ENCODE results near the gene GLIS2. TPM values are rescaled to one million over a fixed set of nuclear protein-coding genes. Genes with fewer than 3 reads are reported as not detected.
A peak's percentile ranks its signal among the peaks of the same experiment; 100 is the strongest.
"Not testable (repeated sequence)": the region's sequence is repeated elsewhere in the genome, so short reads cannot be mapped to it uniquely, and the experiment has no call there.

GLIS2 gene
- total and polyA plus RNA-seq, 4 experiments from 2014 or later: 0.08 TPM; not detected in 3

GRCh38 chr16:4328782-4329775 lies 13.2 kb downstream of the GLIS2 start:
- ChIA-PET POLR2A (ENCODE audit: partially characterized antibody) (interaction anchor here (0.6 to 1.7 kb wide), 4 partner anchors 18 to 73 kb away, joined by 3 to 5 read pairs (median 5); no protein-coding TSS in a partner anchor), CTCF (ENCODE audit: partially characterized antibody) (interaction anchor here (0.9 to 13.3 kb wide), 11 partner anchors 9 to 390 kb away, joined by 3 to 161 read pairs (median 5); no protein-coding TSS in a partner anchor)
- peaks cover 9% of the 10 kb centered on the region for H3K4me1 ChIP-seq (ENCODE audit: insufficient read depth, low read length)
- Mint-ChIP-seq H3K4me3 (peak overlapping the region in 1 of 8 donors; percentile 50), H3K4me1 (peaks cover 0 to 5% (median 1%) of the 10 kb centered on the region in 4 donors), H3K36me3 (no peaks in the 10 kb centered on the region), H3K9me3 (no peaks in the 10 kb centered on the region), H3K27me3 (no peaks in the 10 kb centered on the region), H3K27ac (peak overlapping the region in 1 of 7 donors; percentile 44)
- intact Hi-C loops (cut with micrococcal nuclease): no loop called here
- H3K27ac ChIP-seq (ENCODE audit: low read depth, low read length): no peak overlapping the region
- H3K4me3 ChIP-seq (ENCODE audit: low read length in 2 of 2): no peak overlapping the region
- DNase-seq: no peak
- H3K36me3 ChIP-seq (ENCODE audit: insufficient read depth, low read length): no peaks in the 10 kb centered on the region
- no peaks in the 10 kb centered on the region for H3K9me3 ChIP-seq (ENCODE audit: control insufficient read depth in 1 of 2, low read length in 2 of 2)
- no peaks in the 10 kb centered on the region for H3K27me3 ChIP-seq (ENCODE audit: insufficient read depth, low read length)

DNA sequence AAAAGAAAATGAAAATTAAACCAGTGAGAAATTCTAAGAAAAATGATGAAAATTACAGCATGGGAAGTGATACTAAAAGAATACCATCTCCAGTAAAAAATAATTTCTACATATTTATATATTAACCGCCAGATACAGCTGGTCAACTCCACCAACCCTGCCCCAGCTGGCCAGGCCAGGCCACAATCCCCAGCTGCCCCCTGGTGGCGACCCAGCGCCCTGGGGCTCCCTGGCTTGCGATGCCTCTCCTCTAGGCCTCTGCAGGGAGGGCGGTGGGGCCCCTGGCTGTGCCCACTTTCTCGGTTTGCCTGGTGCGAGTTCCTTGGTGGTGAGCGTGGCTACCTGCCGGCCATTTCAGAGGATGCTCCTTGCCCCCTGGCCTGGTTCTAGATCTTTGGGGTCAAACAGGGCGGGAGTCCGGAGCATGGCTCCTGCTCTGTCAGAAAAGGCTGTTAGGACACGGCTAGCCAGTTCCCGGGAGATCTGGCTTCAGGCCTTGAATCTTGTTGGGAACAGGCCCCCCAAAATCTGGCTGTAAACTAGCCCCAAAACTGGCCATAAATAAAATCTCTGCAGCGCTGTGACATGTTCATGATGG lies 14.5 kb downstream of the GLIS2 start:
- no peaks in the 10 kb centered on the region for H3K36me3 ChIP-seq (ENCODE audit: insufficient read depth, low read length)

DNA sequence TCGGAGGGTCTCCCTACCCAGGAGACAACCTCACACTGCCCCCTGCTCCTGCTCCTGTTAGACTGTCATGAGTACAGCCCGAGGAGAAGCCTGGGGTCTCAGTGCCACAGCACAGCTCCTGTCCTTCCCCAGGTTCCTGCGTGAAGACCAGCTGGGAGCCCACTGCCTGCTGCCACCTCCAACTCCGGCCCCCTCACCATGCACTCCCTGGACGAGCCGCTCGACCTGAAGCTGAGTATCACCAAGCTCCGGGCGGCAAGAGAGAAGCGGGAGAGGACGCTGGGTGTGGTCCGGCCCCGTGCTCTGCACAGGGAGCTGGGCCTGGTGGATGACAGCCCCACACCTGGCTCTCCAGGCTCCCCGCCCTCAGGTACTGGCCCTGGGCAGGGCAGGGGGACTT lies 16.2 kb downstream of the GLIS2 start:
- no peak overlapping the region for H3K4me3 ChIP-seq (ENCODE audit: low read length in 2 of 2)
- Mint-ChIP-seq H3K4me3 (no peak overlapping the region), H3K9me3 (no peaks in the 10 kb centered on the region), H3K4me1 (peaks cover 0 to 5% (median 1%) of the 10 kb centered on the region in 4 donors), H3K27me3 (no peaks in the 10 kb centered on the region), H3K36me3 (no peaks in the 10 kb centered on the region), H3K27ac (no peak overlapping the region)
- no peaks in the 10 kb centered on the region for H3K36me3 ChIP-seq (ENCODE audit: insufficient read depth, low read length)
- no peak overlapping the region for H3K27ac ChIP-seq (ENCODE audit: low read depth, low read length)
- ChIA-PET CTCF (ENCODE audit: partially characterized antibody) (interaction anchor here (0.8 to 13.3 kb wide), 11 partner anchors 20 to 392 kb away, joined by 3 to 161 read pairs (median 4); no protein-coding TSS in a partner anchor), POLR2A (ENCODE audit: partially characterized antibody) (interaction anchor here (1.0 kb wide), 1 partner anchor 18 kb away, joined by 3 read pairs; no protein-coding TSS in a partner anchor)
- no peaks in the 10 kb centered on the region for H3K9me3 ChIP-seq (ENCODE audit: control insufficient read depth in 1 of 2, low read length in 2 of 2)
- intact Hi-C loops (cut with micrococcal nuclease): no loop called here
- peaks cover 9% of the 10 kb centered on the region for H3K4me1 ChIP-seq (ENCODE audit: insufficient read depth, low read length)
- no peaks in the 10 kb centered on the region for H3K27me3 ChIP-seq (ENCODE audit: insufficient read depth, low read length)
- DNase-seq: no peak

More for the DNA sequence above, 14.5 kb downstream of the GLIS2 start:
- H3K4me3 Mint-ChIP-seq: no peak overlapping the region
- intact Hi-C loops (cut with micrococcal nuclease): loop anchor here (1.0 to 2.0 kb wide), 5 partner anchors 23 to 392 kb away; no protein-coding TSS in a partner anchor
- peaks cover 0 to 5% (median 1%) of the 10 kb centered on the region in 4 donors for H3K4me1 Mint-ChIP-seq
- Histone ChIP-seq H3K9me3 (ENCODE audit: control insufficient read depth in 1 of 2, low read length in 2 of 2) (no peaks in the 10 kb centered on the region), H3K4me3 (ENCODE audit: low read length in 2 of 2) (no peak overlapping the region), H3K27ac (ENCODE audit: low read depth, low read length) (no peak overlapping the region), H3K27me3 (ENCODE audit: insufficient read depth, low read length) (no peaks in the 10 kb centered on the region), H3K4me1 (ENCODE audit: insufficient read depth, low read length) (peaks cover 9% of the 10 kb centered on the region)
- no peaks in the 10 kb centered on the region for H3K36me3 Mint-ChIP-seq
- H3K9me3 Mint-ChIP-seq: no peaks in the 10 kb centered on the region
- H3K27ac Mint-ChIP-seq: peak overlapping the region in 1 of 7 donors; percentile 50
- CTCF ChIA-PET (ENCODE audit: partially characterized antibody): interaction anchor here (0.6 to 13.3 kb wide), 16 partner anchors 8 to 391 kb away, joined by 3 to 161 read pairs (median 4); no protein-coding TSS in a partner anchor
- H3K27me3 Mint-ChIP-seq: no peaks in the 10 kb centered on the region
- POLR2A ChIA-PET (ENCODE audit: partially characterized antibody): interaction anchor here (0.6 kb wide), 1 partner anchor 395 kb away, joined by 3 read pairs; no protein-coding TSS in a partner anchor
- DNase-seq: peak; percentile 59 to 71 (median 61)

DNA sequence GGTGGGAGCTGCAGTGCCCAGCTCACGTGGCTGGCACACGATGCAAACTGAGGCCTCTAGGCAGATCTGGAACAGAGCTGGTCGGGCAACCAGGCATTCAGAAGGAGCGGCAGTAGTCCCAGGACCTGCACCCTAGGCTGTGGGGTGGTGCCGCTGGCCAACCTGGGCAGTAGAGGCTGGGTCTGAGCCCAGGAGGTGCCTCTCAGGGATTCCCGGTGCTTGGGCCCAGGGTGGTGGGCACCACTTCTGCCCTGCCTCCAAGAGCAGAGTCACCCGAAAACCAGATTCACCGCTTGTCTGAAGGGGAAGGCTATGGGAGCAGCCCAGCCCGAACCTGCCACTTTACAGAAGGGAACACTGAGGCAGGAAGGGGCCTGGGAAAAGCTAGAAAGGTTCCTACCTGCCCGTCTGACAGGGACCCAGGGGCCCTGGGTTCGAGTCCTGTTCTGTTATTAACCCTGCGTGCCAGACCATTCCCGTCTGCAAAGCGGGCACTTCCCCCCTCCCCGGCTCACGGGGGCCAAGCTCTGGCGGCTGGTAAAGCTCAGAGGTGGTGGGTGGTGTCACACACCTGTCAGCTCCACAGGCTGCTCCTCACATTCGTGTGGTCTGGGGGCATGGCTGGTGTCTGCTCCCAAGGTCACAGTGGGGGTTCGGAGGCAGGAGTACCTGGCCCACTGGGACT lies 16.9 kb downstream of the GLIS2 start:
- Histone ChIP-seq H3K36me3 (ENCODE audit: insufficient read depth, low read length) (no peaks in the 10 kb centered on the region), H3K4me3 (ENCODE audit: low read length in 2 of 2) (no peak overlapping the region), H3K27ac (ENCODE audit: low read depth, low read length) (no peak overlapping the region), H3K9me3 (ENCODE audit: control insufficient read depth in 1 of 2, low read length in 2 of 2) (no peaks in the 10 kb centered on the region), H3K4me1 (ENCODE audit: insufficient read depth, low read length) (peaks cover 8% of the 10 kb centered on the region), H3K27me3 (ENCODE audit: insufficient read depth, low read length) (no peaks in the 10 kb centered on the region)
- intact Hi-C loops (cut with micrococcal nuclease): no loop called here
- Mint-ChIP-seq H3K9me3 (no peaks in the 10 kb centered on the region), H3K4me1 (peaks cover 0 to 5% (median 1%) of the 10 kb centered on the region in 4 donors), H3K27ac (no peak overlapping the region), H3K27me3 (no peaks in the 10 kb centered on the region), H3K36me3 (peaks cover 0 to 2% of the 10 kb centered on the region in 2 donors), H3K4me3 (no peak overlapping the region)
- ChIA-PET CTCF (ENCODE audit: partially characterized antibody) (interaction anchor here (1.0 to 13.3 kb wide), 4 partner anchors 44 to 393 kb away, joined by 3 to 161 read pairs (median 5); no protein-coding TSS in a partner anchor), POLR2A (ENCODE audit: partially characterized antibody) (interaction anchor here (1.0 kb wide), 1 partner anchor 18 kb away, joined by 3 read pairs; no protein-coding TSS in a partner anchor)
- DNase-seq: no peak

DNA sequence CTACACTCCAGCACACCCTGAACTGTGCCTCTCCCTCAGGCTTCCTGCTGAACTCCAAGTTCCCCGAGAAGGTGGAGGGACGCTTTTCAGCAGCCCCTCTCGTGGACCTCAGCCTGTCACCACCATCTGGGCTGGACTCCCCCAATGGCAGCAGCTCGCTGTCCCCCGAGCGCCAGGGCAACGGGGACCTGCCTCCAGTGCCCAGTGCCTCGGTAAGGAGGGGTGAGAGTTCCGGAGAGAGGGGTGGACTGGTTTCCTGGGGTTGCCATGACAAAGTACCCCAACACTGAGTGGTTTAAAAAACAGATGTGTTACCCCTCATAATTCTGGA lies 17.4 kb downstream of the GLIS2 start:
- Mint-ChIP-seq H3K4me3 (no peak overlapping the region), H3K27me3 (no peaks in the 10 kb centered on the region), H3K9me3 (no peaks in the 10 kb centered on the region), H3K27ac (peak overlapping the region in 1 of 7 donors; percentile 44), H3K36me3 (peaks cover 0 to 2% of the 10 kb centered on the region in 2 donors), H3K4me1 (peaks cover 0 to 5% (median under 1%) of the 10 kb centered on the region in 4 donors)
- no peak overlapping the region for H3K4me3 ChIP-seq (ENCODE audit: low read length in 2 of 2)
- H3K27ac ChIP-seq (ENCODE audit: low read depth, low read length): no peak overlapping the region
- H3K4me1 ChIP-seq (ENCODE audit: insufficient read depth, low read length): peaks cover 3% of the 10 kb centered on the region
- intact Hi-C loops (cut with micrococcal nuclease): no loop called here
- no peaks in the 10 kb centered on the region for H3K27me3 ChIP-seq (ENCODE audit: insufficient read depth, low read length)
- no peaks in the 10 kb centered on the region for H3K9me3 ChIP-seq (ENCODE audit: control insufficient read depth in 1 of 2, low read length in 2 of 2)
- POLR2A ChIA-PET (ENCODE audit: partially characterized antibody): no interaction called here
- no peaks in the 10 kb centered on the region for H3K36me3 ChIP-seq (ENCODE audit: insufficient read depth, low read length)
- no peak for DNase-seq
- CTCF ChIA-PET (ENCODE audit: partially characterized antibody): interaction anchor here (13.3 kb wide), 1 partner anchor 44 kb away, joined by 161 read pairs; no protein-coding TSS in a partner anchor

DNA sequence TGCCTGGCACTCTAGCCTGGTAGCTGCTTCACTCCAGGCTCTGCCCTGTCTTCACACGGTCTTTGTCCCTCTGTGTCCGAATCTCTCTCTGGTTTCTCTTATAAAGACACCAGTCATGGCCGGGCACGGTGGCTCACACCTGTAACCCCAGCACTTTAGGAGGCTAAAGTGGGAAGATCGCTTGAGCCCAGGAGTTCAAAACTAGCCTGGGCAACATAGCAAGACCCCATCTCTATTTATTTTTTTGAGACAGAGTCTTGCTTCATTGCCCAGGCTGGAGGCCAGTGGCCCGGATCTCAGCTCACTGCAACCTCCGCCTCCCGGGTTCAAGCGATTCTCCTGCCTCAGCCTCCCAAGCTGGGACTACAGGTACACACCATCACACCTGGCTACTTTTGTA lies 17.8 kb downstream of the GLIS2 start:
- DNase-seq; H3K27me3 ChIP-seq (ENCODE audit: insufficient read depth, low read length); H3K9me3 Mint-ChIP-seq; H3K4me1 Mint-ChIP-seq; H3K4me3 ChIP-seq (ENCODE audit: low read length in 2 of 2); H3K4me1 ChIP-seq (ENCODE audit: insufficient read depth, low read length); POLR2A ChIA-PET (ENCODE audit: partially characterized antibody); intact Hi-C loops (cut with micrococcal nuclease); H3K27me3 Mint-ChIP-seq; H3K36me3 ChIP-seq (ENCODE audit: insufficient read depth, low read length); H3K27ac ChIP-seq (ENCODE audit: low read depth, low read length); H3K36me3 Mint-ChIP-seq; H3K9me3 ChIP-seq (ENCODE audit: control insufficient read depth in 1 of 2, low read length in 2 of 2); H3K4me3 Mint-ChIP-seq: not testable (repeated sequence)
- H3K27ac Mint-ChIP-seq: peak overlapping the region in 2 of 7 donors; percentile 44 to 69
- CTCF ChIA-PET (ENCODE audit: partially characterized antibody): interaction anchor here (13.3 kb wide), 1 partner anchor 45 kb away, joined by 161 read pairs; no protein-coding TSS in a partner anchor
